ENCODE measurements around the gene RAI1. TPM values are rescaled to one million over a fixed set of nuclear protein-coding genes. Genes with fewer than 3 reads are reported as not detected.

RAI1 gene
- total and polyA plus RNA-seq, 7 donors = 1.8 to 31.9 (median 9.3) TPM

DNA sequence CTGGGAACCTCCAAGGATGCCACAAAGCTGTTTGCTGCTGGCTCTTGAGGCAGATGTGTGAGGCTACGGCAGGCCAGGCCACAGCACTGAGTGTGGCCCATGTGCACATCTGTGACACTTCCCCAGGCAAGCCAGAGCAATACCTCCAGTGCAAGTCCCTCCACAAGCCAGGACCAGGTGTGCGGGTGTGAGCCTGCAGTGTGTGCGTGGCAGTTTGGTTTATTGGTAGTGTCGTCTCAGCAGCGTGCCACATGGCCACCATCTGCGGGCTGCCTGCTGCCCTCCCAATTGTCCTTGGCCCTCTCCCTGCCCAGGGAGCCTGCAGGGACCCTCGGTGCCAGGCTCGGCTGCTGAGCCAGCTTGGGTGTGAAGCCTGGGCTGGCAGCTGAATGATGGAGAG is 165.4 kb downstream of the RAI1 start:
- intact Hi-C loops (cut with DNase I) = no loop called here

DNA sequence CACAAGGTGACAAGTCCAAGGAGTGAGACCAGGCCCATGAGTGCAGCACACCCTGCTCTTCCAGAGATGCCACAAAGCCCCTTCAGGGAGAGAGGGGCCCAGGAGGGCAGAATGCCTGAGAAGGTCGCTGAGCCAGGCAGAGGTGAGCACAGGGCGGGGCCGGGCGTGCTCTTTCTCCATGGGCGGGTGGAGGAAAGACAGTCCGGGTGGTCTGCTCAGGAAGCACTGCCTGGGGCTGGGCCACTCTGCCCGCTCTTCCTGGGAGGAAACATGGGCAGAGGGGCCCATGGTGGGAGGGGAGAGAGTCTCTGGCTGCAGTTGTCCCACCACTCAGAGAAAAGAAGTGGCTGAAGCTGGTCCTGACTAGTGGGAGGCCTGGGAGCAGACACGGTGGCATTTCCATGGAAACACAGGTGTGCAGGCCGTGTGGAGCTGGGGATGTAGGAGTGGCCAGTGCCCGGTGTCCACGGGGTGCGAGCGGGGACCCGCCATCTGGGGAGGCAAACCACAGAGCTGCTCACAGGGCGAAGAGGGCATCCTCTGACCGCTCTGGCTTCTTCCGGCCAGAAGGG is 165.9 kb downstream of the RAI1 start:
- WGBS, 2 donors = 63 to 79% methylated on average over 17 of the region's 17 CpGs
- no peak overlapping the region for H3K27ac ChIP-seq
- intact Hi-C loops (cut with DNase I) = no loop called here

More for the DNA sequence above, 165.4 kb downstream of the RAI1 start:
- Histone ChIP-seq H3K9me3 (no peaks in the 10 kb centered on the region), H3K4me3 (no peak overlapping the region), H3K27me3 (no peaks in the 10 kb centered on the region), H3K36me3 (peaks cover 0 to 23% (median 11%) of the 10 kb centered on the region in 4 donors), H3K27ac (no peak overlapping the region), H3K4me1 (peaks cover 0 to 34% (median 23%) of the 10 kb centered on the region in 4 donors)
- TF ChIP-seq, protein P1, sequence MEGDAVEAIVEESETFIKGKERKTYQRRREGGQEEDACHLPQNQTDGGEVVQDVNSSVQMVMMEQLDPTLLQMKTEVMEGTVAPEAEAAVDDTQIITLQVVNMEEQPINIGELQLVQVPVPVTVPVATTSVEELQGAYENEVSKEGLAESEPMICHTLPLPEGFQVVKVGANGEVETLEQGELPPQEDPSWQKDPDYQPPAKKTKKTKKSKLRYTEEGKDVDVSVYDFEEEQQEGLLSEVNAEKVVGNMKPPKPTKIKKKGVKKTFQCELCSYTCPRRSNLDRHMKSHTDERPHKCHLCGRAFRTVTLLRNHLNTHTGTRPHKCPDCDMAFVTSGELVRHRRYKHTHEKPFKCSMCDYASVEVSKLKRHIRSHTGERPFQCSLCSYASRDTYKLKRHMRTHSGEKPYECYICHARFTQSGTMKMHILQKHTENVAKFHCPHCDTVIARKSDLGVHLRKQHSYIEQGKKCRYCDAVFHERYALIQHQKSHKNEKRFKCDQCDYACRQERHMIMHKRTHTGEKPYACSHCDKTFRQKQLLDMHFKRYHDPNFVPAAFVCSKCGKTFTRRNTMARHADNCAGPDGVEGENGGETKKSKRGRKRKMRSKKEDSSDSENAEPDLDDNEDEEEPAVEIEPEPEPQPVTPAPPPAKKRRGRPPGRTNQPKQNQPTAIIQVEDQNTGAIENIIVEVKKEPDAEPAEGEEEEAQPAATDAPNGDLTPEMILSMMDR (IDR thresholded peaks at IDR 0.05) = no peak
- TF ChIP-seq POLR2A (IDR thresholded peaks at IDR 0.05) (no peak), POLR2AphosphoS5 (IDR thresholded peaks at IDR 0.05) (no peak), EP300 (IDR thresholded peaks at IDR 0.05) (no peak)
- no peak for DNase-seq
- WGBS, 2 donors = 60 to 76% methylated on average over 8 of the region's 8 CpGs

GRCh38 chr17:17847726-17848125 is 166.5 kb downstream of the RAI1 start:
- Histone ChIP-seq H3K4me1 (peaks cover 0 to 28% (median 23%) of the 10 kb centered on the region in 4 donors), H3K36me3 (peaks cover 0 to 27% (median 11%) of the 10 kb centered on the region in 4 donors), H3K27me3 (no peaks in the 10 kb centered on the region), H3K9me3 (no peaks in the 10 kb centered on the region), H3K27ac (no peak overlapping the region), H3K4me3 (no peak overlapping the region)
- intact Hi-C loops (cut with DNase I) = no loop called here
- 90 to 98% methylated on average over 5 of the region's 5 CpGs for WGBS, 2 donors
- TF ChIP-seq POLR2A (IDR thresholded peaks at IDR 0.05) (no peak), EP300 (IDR thresholded peaks at IDR 0.05) (no peak), POLR2AphosphoS5 (IDR thresholded peaks at IDR 0.05) (no peak)
- TF ChIP-seq, protein P1 (IDR thresholded peaks at IDR 0.05) = no peak
- DNase-seq = no peak

More for the DNA sequence above, 165.9 kb downstream of the RAI1 start:
- no peak for DNase-seq
- TF ChIP-seq POLR2A (IDR thresholded peaks at IDR 0.05) = no peak
- TF ChIP-seq POLR2AphosphoS5 (IDR thresholded peaks at IDR 0.05) = no peak
- no peak for TF ChIP-seq EP300 (IDR thresholded peaks at IDR 0.05)
- TF ChIP-seq, protein P1 (IDR thresholded peaks at IDR 0.05) = no peak
- Histone ChIP-seq H3K4me1 (peaks cover 0 to 28% (median 23%) of the 10 kb centered on the region in 4 donors), H3K4me3 (no peak overlapping the region), H3K36me3 (peaks cover 0 to 25% (median 11%) of the 10 kb centered on the region in 4 donors), H3K27me3 (no peaks in the 10 kb centered on the region), H3K9me3 (no peaks in the 10 kb centered on the region)

GRCh38 chr17:17848311-17849082 is 167.2 kb downstream of the RAI1 start:
- H3K4me3 ChIP-seq = no peak overlapping the region
- H3K36me3 ChIP-seq = peaks cover 0 to 27% (median 11%) of the 10 kb centered on the region in 4 donors
- WGBS, 2 donors = 91 to 93% methylated on average over 10 of the region's 10 CpGs
- peak overlapping the region; percentile 61 to 80 (median 74) for H3K27ac ChIP-seq
- H3K27me3 ChIP-seq = no peaks in the 10 kb centered on the region
- H3K9me3 ChIP-seq = no peaks in the 10 kb centered on the region
- TF ChIP-seq EP300 (IDR thresholded peaks at IDR 0.05) (no peak), POLR2A (IDR thresholded peaks at IDR 0.05) (no peak), POLR2AphosphoS5 (IDR thresholded peaks at IDR 0.05) (no peak)
- TF ChIP-seq, protein P1 (IDR thresholded peaks at IDR 0.05) = no peak
- no peak for DNase-seq
- intact Hi-C loops (cut with DNase I) = no loop called here
- peaks cover 0 to 28% (median 23%) of the 10 kb centered on the region in 4 donors for H3K4me1 ChIP-seq

Data from sigmoid colon (tissue), 7 donors.